ENCODE results near the gene C2CD2. TPM values are rescaled to one million over a fixed set of nuclear protein-coding genes. Genes with fewer than 3 reads are reported as not detected.

C2CD2 gene
- total and polyA plus RNA-seq, 10 of the 15 experiments (the other 5 are each of a cell fraction or from before 2014, with no cell fraction given), result 2.2 to 30.9 (median 9.9) TPM

DNA sequence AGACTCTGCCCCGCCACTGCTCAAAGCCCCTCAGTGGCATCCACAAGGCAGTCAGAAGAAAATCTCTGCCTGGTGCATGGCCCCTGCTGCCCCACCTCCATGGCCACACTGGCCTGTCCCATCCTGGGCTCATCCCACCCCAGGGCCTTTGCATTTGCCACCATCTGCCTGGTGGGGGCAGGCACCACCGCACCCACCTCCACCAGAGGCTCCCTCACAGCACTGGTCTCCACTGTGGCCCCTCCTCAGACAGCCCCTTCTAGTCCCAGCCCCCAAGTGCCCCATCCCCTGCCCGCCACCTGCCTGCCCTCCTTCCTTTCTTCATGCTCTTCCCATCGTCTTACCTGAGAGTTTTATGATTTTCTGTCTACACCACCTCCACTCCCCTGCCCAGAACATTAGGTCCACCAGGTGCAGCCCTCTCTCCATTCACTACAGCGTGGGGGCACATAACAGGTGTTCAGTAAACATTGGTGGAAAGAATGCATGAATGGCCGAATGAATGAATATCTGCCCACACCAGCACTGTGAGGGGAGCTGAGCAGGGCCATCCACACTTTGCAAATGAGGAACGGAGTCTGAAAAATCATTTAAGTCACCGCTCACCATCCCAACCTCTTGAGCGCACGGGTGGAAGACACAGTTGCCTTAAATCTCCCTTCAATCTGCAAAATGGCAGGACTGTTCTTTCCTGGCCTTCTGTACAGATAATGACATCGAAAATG lies 76.7 kb downstream of the C2CD2 start:
- RAD21 ChIA-PET (ENCODE audit: unreplicated experiment), result interaction anchor here (0.6 to 3.7 kb wide), 19 partner anchors 10 to 264 kb away, joined by 3 to 39 read pairs (median 5); no protein-coding TSS in a partner anchor
- in situ Hi-C loops (cut with MboI) (no loop called here), intact Hi-C loops (cut with micrococcal nuclease; ENCODE audit: unreplicated experiment) (loop anchor here (5.0 kb wide), 1 partner anchor 130 kb away; no protein-coding TSS in a partner anchor)
- Histone ChIP-seq H3K9ac (ENCODE audit: control insufficient read depth, insufficient read depth, low read length) (peak overlapping the region; percentile 16), H3K27ac (ENCODE audit: control insufficient read depth, insufficient read depth) (peak overlapping the region; percentile 7; the same call in 1 of the 2 replicates), H3K4me3 (peak overlapping the region; percentile 94), H3K4me2 (ENCODE audit: control insufficient read depth, insufficient read depth) (peak overlapping the region; percentile 80), H3K36me3 (ENCODE audit: control insufficient read depth in 2 of 2, insufficient read depth in 2 of 2, low read length in 1 of 2) (no peaks in the 10 kb centered on the region; a peak in 1 of 4 replicates), H3K27me3 (replicated peaks in 1 of 2; ENCODE audit: control insufficient read depth in 2 of 2, insufficient read depth in 2 of 2, low read length in 1 of 2) (no peaks in the 10 kb centered on the region), H2AFZ (ENCODE audit: control insufficient read depth, low read depth, low read length) (no peak overlapping the region), H3K9me3 (replicated peaks; ENCODE audit: control insufficient read depth, insufficient read depth, low read length) (no peaks in the 10 kb centered on the region), H3K79me2 (ENCODE audit: control insufficient read depth, insufficient read depth, low read length) (peaks cover 49% of the 10 kb centered on the region), H3K4me1 (ENCODE audit: control insufficient read depth, insufficient read depth, low read length) (peaks cover 27% of the 10 kb centered on the region), H4K20me1 (ENCODE audit: control insufficient read depth, insufficient read depth) (no peaks in the 10 kb centered on the region)
- CTCF ChIA-PET, result interaction anchor here (0.7 to 3.6 kb wide), 15 partner anchors 8 to 240 kb away, joined by 3 to 31 read pairs (median 5); no protein-coding TSS in a partner anchor
- DNase-seq (ENCODE audit: low read depth, low spot score) (no peak), ATAC-seq (peak; percentile 47), FAIRE-seq (no peak)
- TF ChIP-seq PBX3 (IDR thresholded peaks at IDR 0.05; ENCODE audit: insufficient replicate concordance, low read depth, low read length) (no peak), SMARCA5 (IDR thresholded peaks at IDR 0.05) (0 out of 2 replicates have a peak, but pooled peaks have one; percentile 42), ZNF384 (IDR thresholded peaks at IDR 0.05; ENCODE audit: borderline replicate concordance, low read depth, low read length) (no peak), ATF7 (IDR thresholded peaks at IDR 0.05; ENCODE audit: low read depth) (no peak), YY1 (IDR thresholded peaks at IDR 0.05; ENCODE audit: low read depth, low read length) (no peak)
- TF ChIP-seq, protein P1, sequence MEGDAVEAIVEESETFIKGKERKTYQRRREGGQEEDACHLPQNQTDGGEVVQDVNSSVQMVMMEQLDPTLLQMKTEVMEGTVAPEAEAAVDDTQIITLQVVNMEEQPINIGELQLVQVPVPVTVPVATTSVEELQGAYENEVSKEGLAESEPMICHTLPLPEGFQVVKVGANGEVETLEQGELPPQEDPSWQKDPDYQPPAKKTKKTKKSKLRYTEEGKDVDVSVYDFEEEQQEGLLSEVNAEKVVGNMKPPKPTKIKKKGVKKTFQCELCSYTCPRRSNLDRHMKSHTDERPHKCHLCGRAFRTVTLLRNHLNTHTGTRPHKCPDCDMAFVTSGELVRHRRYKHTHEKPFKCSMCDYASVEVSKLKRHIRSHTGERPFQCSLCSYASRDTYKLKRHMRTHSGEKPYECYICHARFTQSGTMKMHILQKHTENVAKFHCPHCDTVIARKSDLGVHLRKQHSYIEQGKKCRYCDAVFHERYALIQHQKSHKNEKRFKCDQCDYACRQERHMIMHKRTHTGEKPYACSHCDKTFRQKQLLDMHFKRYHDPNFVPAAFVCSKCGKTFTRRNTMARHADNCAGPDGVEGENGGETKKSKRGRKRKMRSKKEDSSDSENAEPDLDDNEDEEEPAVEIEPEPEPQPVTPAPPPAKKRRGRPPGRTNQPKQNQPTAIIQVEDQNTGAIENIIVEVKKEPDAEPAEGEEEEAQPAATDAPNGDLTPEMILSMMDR (IDR thresholded peaks at IDR 0.05 in 2 of 3, conservative IDR thresholded peaks at IDR 0.05 in 1 of 3; ENCODE audit: control insufficient read depth in 2 of 3, extremely low read depth in 1 of 3, insufficient read depth in 1 of 3, low read depth in 3 of 3, low read length in 3 of 3), result peak in 2 of 3 experiments; percentile 33 to 36; a peak in 3 of 6 replicates
- TF ChIP-seq, protein P2, sequence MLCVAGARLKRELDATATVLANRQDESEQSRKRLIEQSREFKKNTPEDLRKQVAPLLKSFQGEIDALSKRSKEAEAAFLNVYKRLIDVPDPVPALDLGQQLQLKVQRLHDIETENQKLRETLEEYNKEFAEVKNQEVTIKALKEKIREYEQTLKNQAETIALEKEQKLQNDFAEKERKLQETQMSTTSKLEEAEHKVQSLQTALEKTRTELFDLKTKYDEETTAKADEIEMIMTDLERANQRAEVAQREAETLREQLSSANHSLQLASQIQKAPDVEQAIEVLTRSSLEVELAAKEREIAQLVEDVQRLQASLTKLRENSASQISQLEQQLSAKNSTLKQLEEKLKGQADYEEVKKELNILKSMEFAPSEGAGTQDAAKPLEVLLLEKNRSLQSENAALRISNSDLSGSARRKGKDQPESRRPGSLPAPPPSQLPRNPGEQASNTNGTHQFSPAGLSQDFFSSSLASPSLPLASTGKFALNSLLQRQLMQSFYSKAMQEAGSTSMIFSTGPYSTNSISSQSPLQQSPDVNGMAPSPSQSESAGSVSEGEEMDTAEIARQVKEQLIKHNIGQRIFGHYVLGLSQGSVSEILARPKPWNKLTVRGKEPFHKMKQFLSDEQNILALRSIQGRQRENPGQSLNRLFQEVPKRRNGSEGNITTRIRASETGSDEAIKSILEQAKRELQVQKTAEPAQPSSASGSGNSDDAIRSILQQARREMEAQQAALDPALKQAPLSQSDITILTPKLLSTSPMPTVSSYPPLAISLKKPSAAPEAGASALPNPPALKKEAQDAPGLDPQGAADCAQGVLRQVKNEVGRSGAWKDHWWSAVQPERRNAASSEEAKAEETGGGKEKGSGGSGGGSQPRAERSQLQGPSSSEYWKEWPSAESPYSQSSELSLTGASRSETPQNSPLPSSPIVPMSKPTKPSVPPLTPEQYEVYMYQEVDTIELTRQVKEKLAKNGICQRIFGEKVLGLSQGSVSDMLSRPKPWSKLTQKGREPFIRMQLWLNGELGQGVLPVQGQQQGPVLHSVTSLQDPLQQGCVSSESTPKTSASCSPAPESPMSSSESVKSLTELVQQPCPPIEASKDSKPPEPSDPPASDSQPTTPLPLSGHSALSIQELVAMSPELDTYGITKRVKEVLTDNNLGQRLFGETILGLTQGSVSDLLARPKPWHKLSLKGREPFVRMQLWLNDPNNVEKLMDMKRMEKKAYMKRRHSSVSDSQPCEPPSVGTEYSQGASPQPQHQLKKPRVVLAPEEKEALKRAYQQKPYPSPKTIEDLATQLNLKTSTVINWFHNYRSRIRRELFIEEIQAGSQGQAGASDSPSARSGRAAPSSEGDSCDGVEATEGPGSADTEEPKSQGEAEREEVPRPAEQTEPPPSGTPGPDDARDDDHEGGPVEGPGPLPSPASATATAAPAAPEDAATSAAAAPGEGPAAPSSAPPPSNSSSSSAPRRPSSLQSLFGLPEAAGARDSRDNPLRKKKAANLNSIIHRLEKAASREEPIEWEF (IDR thresholded peaks at IDR 0.05; ENCODE audit: insufficient replicate concordance, low read depth, low read length), result no peak
- WGBS (ENCODE audit: insufficient coverage, insufficient replicate concordance, low lambda C conversion rate, missing lambda C conversion rate), result 84% methylated on average over 10 of the region's 11 CpGs
- POLR2A ChIA-PET, result interaction anchor here (0.8 to 3.8 kb wide), 6 partner anchors 10 to 235 kb away, joined by 3 to 28 read pairs (median 4); no protein-coding TSS in a partner anchor
- BruUV-seq (replicated peaks), result TSS peak; percentile 68
- SMC1A ChIA-PET (ENCODE audit: uncharacterized antibody, unreplicated experiment), result interaction anchor here (0.7 to 4.6 kb wide), 21 partner anchors 8 to 594 kb away, joined by 3 to 51 read pairs (median 4); no protein-coding TSS in a partner anchor

All from GM12878 (cell line).